Measurements from ENCODE around the gene PTPRG. TPM values are rescaled to one million over a fixed set of nuclear protein-coding genes. Genes with fewer than 3 reads are reported as not detected.

PTPRG gene
- total and polyA plus RNA-seq, 2 experiments from 2014 or later, result 24.4 to 131 TPM

GRCh38 chr3:61841111-61841845 is 279.9 kb downstream of the PTPRG start (continued):
- TF ChIP-seq ZNF331 (CRISPR knock-in tag; IDR thresholded peaks at IDR 0.05; ENCODE audit: low read depth), result no peak
- no peak for TF ChIP-seq ZNF114 (CRISPR knock-in tag; IDR thresholded peaks at IDR 0.05)
- no peak for TF ChIP-seq REST (IDR thresholded peaks at IDR 0.05; ENCODE audit: unreplicated experiment)
- TF ChIP-seq EZH2phosphoT487 (IDR thresholded peaks at IDR 0.05; ENCODE audit: unreplicated experiment), result no peak
- TF ChIP-seq ETS1 (IDR thresholded peaks at IDR 0.05), result no peak
- no peak for TF ChIP-seq POLR2AphosphoS5 (IDR thresholded peaks at IDR 0.05; ENCODE audit: low read depth)
- TF ChIP-seq STAT1 (IDR thresholded peaks at IDR 0.05; ENCODE audit: unreplicated experiment), result no peak

- no peak for ATAC-seq
- Histone ChIP-seq H3K9me2 (ENCODE audit: insufficient read depth) (no peaks in the 10 kb centered on the region), H3K4me3 (no peak overlapping the region), H3K4me2 (no peak overlapping the region), H3F3A (replicated peaks; ENCODE audit: low read depth) (no peaks in the 10 kb centered on the region), H4K20me1 (replicated peaks; ENCODE audit: insufficient read depth) (no peaks in the 10 kb centered on the region; the same call in 1 of the 2 replicates), H3K27ac (ENCODE audit: low read depth) (no peak overlapping the region), H3K27me3 (ENCODE audit: insufficient read depth) (no peaks in the 10 kb centered on the region), H2AFZ (no peak overlapping the region), H3K4me1 (ENCODE audit: insufficient read depth) (peaks cover 46% of the 10 kb centered on the region), H3K79me2 (replicated peaks; ENCODE audit: insufficient read depth) (peaks cover 86% of the 10 kb centered on the region), H3K36me3 (ENCODE audit: insufficient read depth) (no peaks in the 10 kb centered on the region)
- Mint-ChIP-seq H3K27me3 (ENCODE audit: insufficient read depth, low read depth, poor library complexity) (peaks cover 6% of the 10 kb centered on the region), H3K36me3 (ENCODE audit: low read depth) (peaks cover 5% of the 10 kb centered on the region; the same call in 1 of the 3 replicates), H3K4me3 (no peak overlapping the region), H3K4me1 (peaks cover 59% of the 10 kb centered on the region), H3K27ac (no peak overlapping the region), H3K9me3 (no peaks in the 10 kb centered on the region)
- no peak for DNase-seq (ENCODE audit: low spot score)
- TF ChIP-seq ZNF331 (CRISPR knock-in tag; IDR thresholded peaks at IDR 0.05; ENCODE audit: low read depth), result no peak
- TF ChIP-seq EZH2 (IDR thresholded peaks at IDR 0.05; ENCODE audit: low read depth, unreplicated experiment), result no peak
- no peak for TF ChIP-seq ZNF114 (CRISPR knock-in tag; IDR thresholded peaks at IDR 0.05)
- TF ChIP-seq ZNF462 (CRISPR knock-in tag; IDR thresholded peaks at IDR 0.05), result no peak
- TF ChIP-seq STAT1 (IDR thresholded peaks at IDR 0.05; ENCODE audit: unreplicated experiment), result no peak
- no peak for TF ChIP-seq POLR2AphosphoS5 (IDR thresholded peaks at IDR 0.05; ENCODE audit: low read depth)
- no peak for TF ChIP-seq ETS1 (IDR thresholded peaks at IDR 0.05)
- no peak for TF ChIP-seq NANOG (IDR thresholded peaks at IDR 0.05; ENCODE audit: borderline replicate concordance)
Observed at GRCh38 chr3:61841988-61842387, 280.6 kb downstream of the PTPRG start.

Data from GM23338 (cell line).